Astrocyte of the cerebellum (primary cell): ENCODE data around the gene ZC3H10.

Experiments used
- DNase-seq: peaks from one replicate; pipeline ENCODE4 v3.0.0-alpha.2; 2011; ENCODE audit warnings: low read depth
- H3K4me3 ChIP-seq: 2 replicates; pipeline ENCODE4 v1.5.1; 2011; ENCODE audit warnings: mild to moderate bottlenecking, low read depth, low read length, moderate library complexity
- CTCF ChIP-seq: IDR thresholded peaks from 2 replicates; pipeline ENCODE4 v1.5.1; 2012; ENCODE audit warnings: low read length, low read depth, moderate library complexity, mild to moderate bottlenecking; ENCODE audit errors: missing control alignments
- in situ Hi-C: cut with HindIII; loops from 2 replicates; pipeline ENCODE4 v1.10.0; 2017; ENCODE audit warnings: low sequenced_read_pairs

The ZC3H10 gene

GRCh38 chr12:56169229-56169759, 51.2 kb downstream of the ZC3H10 start:
- in situ Hi-C loops = no loop called here
- no peak overlapping the region for H3K4me3 ChIP-seq
- no peak for DNase-seq
- no peak for TF ChIP-seq CTCF

- in situ Hi-C loops = loop anchor here (10.0 kb wide), 1 partner anchor 48 kb away; the partner anchor contains the start of gene ESYT1
- TF ChIP-seq CTCF = no peak
- DNase-seq = no peak
- no peak overlapping the region for H3K4me3 ChIP-seq
Observed at GRCh38 chr12:56172839-56173238, 54.8 kb downstream of the ZC3H10 start.
